Stimulated activated CD8-positive, alpha-beta memory T cell treated with anti-CD3 and anti-CD28 coated beads, Interleukin-4, amount 100 ng/mL, for 48 hours (primary cell): Measurements from ENCODE around the gene ANKRD66.
"Not testable (repeated sequence)": the region's sequence is repeated elsewhere in the genome, so short reads cannot be mapped to it uniquely, and the experiment has no call there.

Source experiments
- DNase-seq: peaks from one replicate; pipeline ENCODE4 v3.0.0-alpha.2; 2020

The ANKRD66 gene

DNA sequence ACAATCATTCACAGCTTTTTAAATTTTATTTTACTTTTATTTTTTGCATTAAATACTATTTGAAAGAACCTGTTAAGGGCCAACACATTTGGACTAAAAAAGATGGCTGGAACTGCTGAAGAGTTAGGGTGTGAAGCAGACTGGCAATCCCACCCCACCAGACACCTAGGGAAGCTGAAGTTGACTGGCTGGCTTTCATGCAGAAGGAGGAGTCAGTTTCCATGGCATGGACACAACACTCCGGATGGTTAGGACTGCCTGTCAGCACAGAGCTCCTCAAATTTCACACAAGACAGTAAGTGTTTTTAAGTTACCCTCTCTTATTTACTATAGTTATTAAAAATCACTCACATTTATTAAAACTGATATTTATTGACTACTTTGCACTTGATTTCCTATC is at the start of gene ANKRD66:
Gene ANKRD66 (plus strand): TSS at position 238 of the 400 bp plus-strand sequence. CDS start 5,016 bp downstream, outside the sequence.
- no peak for DNase-seq

- DNase-seq: no peak
Observed at GRCh38 chr6:46699970-46700369, 46.8 kb upstream of the ANKRD66 start.

GRCh38 chr6:46704562-46704961 is 42.2 kb upstream of the ANKRD66 start:
- no peak for DNase-seq

GRCh38 chr6:46706464-46706863 is 40.3 kb upstream of the ANKRD66 start:
- DNase-seq: no peak

DNA sequence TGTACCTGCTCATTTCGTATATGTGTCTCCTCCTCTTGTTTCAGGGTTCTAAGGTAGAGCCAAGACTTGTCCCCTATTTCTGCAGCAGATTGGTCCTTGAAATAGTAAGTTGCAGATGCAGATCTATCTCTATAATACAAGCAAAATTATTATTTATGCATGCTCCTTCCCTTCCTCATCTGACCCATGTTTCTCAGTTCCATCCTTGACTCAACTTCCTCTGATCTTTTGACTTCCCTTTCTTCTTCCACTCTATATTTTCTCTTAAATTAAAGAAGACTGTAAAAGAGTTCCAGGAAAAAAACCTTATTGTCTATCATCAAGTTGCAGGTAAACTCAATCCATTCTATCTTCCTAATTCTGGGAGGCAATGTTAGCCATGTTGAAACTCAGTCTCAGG is 35.2 kb upstream of the ANKRD66 start:
- DNase-seq: no peak

GRCh38 chr6:46715141-46715540 is 31.6 kb upstream of the ANKRD66 start:
- no peak for DNase-seq

DNA sequence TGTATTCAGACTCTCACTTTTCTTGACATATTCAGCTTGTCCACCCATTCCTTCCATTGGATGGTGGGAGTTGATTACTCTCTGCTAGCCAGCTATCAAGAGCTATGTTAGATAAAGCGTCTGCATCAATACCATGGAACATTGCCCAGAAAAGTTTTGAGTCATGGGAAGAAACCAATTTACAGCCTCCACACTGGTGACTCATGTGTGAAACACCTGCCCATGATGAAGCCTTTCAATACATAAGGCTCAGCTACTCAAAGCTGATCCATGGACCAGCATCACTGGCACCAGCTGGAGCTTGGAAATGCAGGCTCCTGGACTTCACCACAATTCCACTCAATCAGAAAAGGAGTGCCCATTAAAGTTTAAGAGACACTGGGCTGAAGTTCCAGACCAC is 27.6 kb upstream of the ANKRD66 start:
- DNase-seq: no peak

GRCh38 chr6:46720401-46720800 is 26.3 kb upstream of the ANKRD66 start:
- DNase-seq: no peak

DNA sequence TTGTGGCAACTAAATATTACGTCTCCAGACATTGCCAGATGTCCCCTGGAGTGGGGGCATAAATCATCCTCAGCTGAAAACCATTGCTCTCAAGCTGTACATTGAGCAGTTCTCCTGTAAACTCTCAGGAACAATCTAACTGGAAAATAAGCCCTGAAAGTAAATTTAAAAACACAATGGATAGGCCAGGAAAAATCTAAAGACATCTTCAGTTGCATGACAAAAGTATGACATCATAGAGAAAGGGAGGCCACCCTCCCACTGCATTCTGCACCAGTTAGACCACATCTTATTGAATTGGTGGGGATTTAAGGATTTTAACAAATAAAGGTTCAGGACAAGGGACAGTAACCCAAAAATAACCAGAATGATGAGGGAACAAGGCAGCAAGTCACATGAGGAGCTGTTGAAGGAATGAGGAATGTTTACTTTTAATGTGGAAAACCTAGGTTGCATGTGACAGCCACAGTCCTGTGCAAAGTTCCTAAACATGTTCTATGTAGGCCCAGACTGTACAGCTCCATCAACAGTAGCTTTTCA is 16.9 kb upstream of the ANKRD66 start:
- DNase-seq: no peak

- no peak for DNase-seq
Observed at GRCh38 chr6:46730921-46731461, 15.7 kb upstream of the ANKRD66 start.

- no peak for DNase-seq
Observed at GRCh38 chr6:46733341-46733801, 13.4 kb upstream of the ANKRD66 start.

GRCh38 chr6:46734867-46735719 is 11.6 kb upstream of the ANKRD66 start, which contains the start of gene PLA2G7:
PLA2G7 (minus strand) TSS chr6:46735375; CDS start chr6:46722891, 12,484 bp downstream.
- DNase-seq: no peak

- no peak for DNase-seq
Observed at GRCh38 chr6:46735720-46736031, 11.1 kb upstream of the ANKRD66 start.

DNA sequence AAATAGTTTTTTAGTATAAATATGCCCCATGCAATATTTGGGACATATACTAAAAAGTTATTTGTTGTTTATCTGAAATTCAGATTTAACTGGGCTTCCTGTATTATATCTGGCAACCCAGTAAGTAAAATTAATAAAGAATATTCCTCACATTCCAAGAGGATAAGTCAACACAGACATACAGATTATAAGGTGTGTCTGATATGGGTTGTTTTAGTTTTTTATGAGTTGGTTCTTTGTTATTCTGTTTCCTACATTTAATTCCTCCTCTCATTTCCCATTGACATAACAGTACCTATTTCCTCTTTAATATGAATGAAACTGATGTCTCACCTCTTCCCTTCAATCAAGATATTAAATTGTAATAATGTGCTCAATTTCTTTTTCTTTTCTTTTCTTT is 9.8 kb upstream of the ANKRD66 start:
- no peak for DNase-seq

- DNase-seq: no peak
Observed at GRCh38 chr6:46741482-46741881, 5.3 kb upstream of the ANKRD66 start.

- no peak for DNase-seq
Observed at GRCh38 chr6:46741910-46742309, 4.8 kb upstream of the ANKRD66 start.

DNA sequence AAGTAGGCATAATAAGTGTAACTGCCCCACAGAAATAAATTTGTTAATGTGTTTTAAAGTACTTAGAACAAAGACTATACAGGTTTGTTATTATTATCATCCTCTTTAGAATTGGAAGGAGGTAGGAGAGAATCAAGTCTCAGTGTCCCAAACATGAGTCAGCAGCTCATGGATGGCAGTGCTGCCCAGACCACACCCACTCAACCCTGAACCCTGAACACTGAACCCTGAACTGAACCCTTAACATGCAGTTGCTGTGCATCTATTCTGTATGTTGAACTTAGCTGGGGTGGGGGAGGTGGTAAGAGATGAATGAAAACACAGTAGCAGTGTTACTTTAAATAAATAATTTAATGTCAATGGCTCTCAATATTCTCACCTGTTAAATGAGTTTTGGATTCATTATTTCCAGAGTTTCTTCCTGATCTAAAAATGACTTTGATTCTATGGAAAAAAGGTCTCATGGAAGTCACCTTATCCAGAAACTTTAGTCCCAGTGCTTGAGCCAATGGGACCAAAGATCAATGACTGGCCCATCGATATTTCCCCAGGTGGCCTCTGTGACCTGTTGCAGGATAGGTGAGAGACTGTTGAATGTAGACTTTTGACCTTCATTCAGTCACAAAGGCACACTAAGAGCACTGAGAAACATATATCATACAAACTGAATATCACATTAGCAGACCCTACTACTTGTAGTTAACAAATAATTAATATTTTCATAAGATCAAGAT is 3.1 kb upstream of the ANKRD66 start:
- no peak for DNase-seq

- DNase-seq: not testable (repeated sequence)
Observed at GRCh38 chr6:46744159-46744725, 2.5 kb upstream of the ANKRD66 start.

DNA sequence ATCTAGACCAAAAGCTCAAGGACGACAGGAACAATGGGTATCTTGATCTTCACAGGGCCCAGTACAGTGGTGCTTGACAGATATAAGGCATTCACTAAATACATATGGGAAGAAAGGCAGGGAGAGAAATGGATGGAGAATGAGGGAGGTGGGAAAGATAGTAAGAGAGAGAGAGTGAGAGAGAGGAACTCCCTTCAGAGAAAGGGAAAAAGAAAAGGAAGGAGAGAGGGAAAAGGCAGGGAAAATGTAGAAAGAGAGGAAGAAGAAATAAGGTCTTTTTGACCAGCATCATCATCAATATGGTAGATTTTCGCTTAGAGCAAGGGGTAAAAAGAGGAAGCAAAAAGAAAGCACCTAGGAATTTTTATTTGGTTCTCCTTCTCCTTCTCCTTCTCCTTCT is 760 bp upstream of the ANKRD66 start:
- DNase-seq: no peak

- no peak for DNase-seq
Observed at GRCh38 chr6:46748940-46749503, 2.3 kb downstream of the ANKRD66 start.

DNA sequence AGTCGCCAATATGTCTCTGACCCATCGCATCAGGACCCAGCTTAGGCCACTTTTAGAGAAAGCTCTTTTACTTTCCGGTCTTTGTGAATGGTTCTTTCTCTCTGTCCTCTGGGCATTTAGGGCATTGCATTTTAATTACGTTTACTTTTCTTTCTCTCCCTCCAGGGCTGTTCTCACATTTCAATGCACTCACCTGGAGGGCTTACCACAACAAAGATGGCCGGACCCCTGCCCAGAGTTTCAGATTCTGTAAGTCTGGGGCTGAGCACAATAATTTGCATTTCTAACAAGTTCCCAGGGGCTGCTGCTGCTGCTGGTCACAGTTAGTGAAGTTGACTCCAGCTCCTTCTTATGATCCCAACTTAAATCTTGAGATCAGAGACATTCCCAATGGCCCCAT is 3.0 kb downstream of the ANKRD66 start:
- no peak for DNase-seq

DNA sequence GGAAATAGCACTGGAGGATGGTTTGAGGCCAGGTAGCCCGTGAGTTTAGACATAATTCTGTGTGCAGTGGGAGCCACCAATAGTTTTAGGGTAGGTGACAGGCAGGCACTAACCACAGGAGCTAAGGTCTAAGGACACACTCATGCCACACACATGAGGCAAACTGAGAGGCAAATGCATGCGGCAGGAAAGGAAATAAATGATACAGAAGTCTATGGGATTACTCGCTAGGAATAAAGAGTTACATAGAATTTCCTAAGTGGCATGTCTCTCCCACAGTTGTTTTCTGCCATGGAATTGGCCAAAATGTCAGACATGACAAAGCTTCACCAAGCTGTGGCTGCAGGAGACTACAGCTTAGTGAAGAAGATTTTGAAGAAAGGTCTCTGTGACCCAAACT is 4.9 kb downstream of the ANKRD66 start:
- DNase-seq: no peak

DNA sequence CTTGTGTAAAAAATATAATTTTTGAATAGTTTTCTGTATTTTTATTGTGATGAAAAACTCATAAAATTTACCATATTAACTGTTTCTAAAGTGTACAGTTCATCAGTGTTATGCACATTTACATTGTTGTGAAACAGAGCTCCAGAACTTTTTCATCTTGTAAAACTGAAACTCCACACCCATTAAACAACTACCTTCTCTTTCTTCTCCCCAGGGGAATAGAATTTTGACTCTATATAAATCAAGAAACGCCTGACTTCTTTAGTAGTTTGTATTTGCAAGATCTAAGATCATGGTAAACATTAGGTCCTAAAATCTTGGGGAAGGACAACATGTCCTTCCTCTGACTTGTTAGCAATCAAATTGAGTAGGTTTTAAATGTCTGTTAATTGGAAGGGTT is 9.1 kb downstream of the ANKRD66 start:
- no peak for DNase-seq
